CD4-positive, alpha-beta T cell treated with Interleukin-10 for 1 hour (primary cell): ENCODE measurements around the gene NPY.
"Not testable (repeated sequence)": the region's sequence is repeated elsewhere in the genome, so short reads cannot be mapped to it uniquely, and the experiment has no call there.

Experiments used
- DNase-seq: peaks from one replicate; pipeline ENCODE4 v3.0.0-alpha.2; 2020

Gene NPY

DNA sequence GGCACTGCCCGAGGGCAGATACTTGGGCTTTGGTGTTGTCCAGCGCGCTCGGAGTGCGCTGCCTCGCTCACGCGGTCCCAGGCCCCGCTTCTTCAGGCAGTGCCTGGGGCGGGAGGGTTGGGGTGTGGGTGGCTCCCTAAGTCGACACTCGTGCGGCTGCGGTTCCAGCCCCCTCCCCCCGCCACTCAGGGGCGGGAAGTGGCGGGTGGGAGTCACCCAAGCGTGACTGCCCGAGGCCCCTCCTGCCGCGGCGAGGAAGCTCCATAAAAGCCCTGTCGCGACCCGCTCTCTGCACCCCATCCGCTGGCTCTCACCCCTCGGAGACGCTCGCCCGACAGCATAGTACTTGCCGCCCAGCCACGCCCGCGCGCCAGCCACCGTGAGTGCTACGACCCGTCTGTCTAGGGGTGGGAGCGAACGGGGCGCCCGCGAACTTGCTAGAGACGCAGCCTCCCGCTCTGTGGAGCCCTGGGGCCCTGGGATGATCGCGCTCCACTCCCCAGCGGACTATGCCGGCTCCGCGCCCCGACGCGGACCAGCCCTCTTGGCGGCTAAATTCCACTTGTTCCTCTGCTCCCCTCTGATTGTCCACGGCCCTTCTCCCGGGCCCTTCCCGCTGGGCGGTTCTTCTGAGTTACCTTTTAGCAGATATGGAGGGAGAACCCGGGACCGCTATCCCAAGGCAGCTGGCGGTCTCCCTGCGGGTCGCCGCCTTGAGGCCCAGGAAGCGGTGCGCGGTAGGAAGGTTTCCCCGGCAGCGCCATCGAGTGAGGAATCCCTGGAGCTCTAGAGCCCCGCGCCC, at the start of gene NPY:
TSS of gene NPY (plus strand) at position 294 of the 802 bp plus-strand sequence. CDS start 1,051 bp downstream, outside the sequence.
- DNase-seq: no peak

DNA sequence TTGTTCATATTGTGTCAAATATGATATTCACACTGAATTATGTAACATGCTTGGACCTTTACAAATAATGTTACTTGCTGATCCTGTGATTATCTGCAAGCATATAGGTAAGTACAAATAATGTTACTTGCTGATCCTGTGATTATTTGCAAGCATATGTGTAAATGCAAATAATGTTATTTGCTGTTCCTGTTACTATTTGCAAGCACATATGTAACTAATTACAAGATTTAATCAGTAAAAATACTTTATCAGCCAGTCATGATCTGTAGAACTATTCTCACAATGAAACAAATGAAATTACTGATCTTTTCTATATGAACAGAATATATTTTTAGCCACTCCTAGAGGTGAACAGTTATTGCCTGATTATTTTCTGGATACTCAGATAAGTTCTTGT, 44.7 kb upstream of the NPY start:
- no peak for DNase-seq

DNA sequence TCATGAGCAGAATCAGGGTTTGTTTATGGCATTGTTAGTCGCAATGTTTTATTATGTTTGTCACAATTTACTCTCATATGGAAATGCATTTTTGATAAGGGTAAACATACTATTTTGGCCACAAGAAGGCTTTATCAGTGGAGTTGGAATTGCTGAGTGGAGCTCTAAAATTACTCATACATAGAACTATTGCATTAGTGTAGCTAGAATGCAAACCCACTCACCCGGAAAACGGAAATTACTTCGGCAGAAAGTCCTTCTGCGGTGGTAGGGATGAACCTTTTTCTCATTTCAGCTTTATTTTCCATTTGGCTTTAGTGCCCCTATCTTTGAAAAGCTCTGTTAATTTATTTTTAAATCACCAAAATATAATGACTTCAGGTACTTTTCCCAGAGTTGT, 42.8 kb upstream of the NPY start:
- DNase-seq: no peak

DNA sequence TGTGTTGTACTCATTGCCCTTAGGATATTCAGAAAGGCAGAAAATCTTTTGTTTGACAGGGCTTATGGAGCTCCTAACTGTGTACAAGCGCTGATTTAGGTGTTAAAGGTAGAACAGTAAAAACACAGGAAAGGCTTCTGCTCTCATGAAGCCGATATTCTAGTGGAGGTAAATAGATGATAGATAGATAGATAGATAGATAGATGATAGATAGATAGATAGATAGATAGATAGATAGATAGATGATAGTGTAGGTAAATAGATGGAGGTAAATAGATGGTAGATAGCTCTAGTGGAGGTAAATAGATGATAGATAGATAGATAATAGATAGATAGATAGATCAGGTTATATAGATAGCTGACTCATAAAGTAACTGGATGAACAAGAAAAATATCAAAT, 39.4 kb upstream of the NPY start:
- no peak for DNase-seq

DNA sequence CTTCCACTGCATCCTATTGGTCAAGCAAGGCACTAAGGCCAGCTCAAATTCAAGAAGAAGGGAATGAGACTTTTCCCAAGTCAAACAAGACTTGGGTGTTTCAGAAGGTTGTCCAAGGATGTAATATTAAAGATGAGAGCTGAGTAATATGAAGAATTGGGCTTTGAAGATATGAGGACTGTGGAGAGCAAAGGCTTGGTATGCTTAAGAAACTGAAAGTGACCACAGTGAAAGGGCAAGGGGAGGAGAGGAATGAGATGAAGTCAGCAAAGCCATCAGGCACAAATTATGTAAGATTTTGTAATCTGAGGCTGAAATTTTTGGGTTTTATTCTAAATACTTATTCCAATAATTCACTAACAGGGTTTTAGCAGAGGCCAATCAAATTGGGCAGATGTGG, 38.6 kb upstream of the NPY start:
- DNase-seq: no peak

DNA sequence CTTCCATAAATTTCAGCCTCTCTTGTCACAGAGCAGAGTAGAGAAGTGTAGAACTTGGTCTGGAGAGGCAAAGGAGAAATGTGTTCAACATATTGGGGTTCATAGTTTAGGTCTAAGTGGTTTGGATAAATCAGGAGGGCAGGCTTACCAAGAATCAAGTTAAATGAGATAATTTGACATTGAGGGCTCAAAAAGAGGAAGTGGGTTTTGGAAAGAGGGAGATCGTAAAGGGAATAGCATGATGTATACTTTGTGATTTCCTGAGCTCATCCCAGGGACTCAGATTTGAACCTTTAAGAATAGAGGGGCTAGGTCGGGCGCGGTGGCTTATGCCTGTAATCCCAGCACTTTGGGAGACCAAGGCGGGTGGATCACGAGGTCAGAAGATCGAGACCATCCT, 34.7 kb upstream of the NPY start:
- no peak for DNase-seq

DNA sequence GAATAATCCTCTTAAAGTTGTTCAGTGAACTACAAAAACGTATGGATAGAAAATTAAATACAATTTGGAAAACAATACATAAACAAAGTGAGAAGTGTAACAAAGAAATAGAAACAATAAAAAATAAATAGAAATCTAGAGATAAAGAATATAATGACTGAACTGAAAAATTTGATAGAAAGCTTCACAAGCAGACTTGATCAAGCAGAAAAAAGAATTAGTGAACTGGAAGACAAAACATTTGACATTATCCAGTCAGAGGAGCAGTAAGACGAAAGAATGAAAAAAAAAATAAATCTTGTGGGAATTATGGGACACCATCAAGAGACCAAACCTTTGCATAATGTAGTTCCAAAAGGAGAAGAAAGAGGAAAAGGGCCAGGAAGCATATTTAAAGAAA, 32.4 kb upstream of the NPY start:
- DNase-seq: no peak

DNA sequence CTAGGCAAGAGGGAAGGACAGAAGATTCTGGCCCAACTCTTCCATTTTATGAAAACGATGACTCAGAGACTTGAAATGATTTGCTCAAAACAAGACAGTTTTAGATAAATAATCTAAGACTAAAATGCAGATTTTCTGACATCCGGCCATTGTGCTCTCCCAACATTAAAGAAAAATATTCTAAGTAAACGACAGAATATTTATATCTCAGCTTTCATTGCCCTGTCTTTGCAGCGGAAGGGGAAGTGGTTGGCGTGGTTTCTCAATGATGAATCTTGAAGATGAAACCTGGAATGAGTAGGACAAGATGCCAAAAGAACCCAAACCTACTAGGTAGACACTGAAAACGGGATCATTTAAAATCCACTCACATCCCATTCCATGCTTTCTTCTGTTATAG, 28.9 kb upstream of the NPY start:
- DNase-seq: peak; percentile 25

DNA sequence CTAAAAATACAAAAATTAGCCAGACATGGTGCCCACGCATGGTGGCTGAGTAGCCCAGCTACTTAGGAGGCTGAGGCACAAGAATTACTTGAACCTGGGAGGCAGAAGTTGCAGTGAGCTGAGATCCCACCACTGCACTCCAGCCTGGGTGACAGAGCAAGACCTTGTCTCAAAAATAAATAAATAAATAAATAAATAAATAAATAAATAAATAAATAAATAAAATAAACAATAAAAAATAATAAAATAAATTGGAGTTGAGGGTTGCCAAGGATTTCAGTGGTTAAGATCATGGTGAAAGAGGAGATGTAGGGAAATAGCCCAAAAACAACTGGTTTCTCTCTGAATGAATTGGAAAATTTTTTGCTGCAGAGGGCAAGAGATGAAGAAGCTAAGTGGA, 25.7 kb upstream of the NPY start:
- DNase-seq: not testable (repeated sequence)

DNA sequence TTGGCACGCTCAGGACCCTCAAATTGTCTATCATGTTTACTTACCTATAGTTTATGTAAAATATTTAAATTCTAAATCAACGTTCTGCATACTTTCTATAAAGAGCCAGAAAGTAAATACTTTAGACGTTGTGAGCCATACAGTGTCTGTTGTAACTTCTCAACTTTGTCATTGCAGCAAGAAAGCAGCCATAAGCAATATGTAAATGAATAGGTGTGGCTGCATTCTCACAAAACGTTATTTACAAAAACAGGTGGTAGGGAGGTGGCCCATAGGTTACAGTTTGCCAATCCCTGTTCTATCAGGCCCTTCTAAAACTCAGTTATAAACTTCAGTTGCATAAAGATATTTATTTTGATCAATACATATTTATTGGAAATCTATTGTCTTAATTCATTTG, 12.1 kb upstream of the NPY start:
- DNase-seq: no peak

DNA sequence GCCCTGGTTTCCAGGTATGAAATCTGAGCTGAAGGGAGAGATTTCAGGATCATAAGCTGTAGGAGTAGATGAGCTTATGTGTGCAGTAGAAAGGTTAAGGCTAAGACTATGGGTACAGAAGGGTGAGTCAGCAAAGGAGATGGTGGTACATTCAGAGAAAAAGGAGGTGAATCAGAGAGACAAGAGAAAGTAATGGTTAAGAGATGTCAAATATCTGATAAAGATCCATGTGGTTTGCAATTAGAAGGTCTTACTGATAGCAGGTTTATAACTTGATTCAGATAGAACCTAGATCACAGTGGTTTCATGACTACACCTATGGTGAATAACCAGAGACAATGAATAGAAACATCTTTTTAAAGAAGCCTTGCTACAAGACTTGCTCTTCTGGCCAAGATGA, 4.5 kb upstream of the NPY start:
- no peak for DNase-seq

DNA sequence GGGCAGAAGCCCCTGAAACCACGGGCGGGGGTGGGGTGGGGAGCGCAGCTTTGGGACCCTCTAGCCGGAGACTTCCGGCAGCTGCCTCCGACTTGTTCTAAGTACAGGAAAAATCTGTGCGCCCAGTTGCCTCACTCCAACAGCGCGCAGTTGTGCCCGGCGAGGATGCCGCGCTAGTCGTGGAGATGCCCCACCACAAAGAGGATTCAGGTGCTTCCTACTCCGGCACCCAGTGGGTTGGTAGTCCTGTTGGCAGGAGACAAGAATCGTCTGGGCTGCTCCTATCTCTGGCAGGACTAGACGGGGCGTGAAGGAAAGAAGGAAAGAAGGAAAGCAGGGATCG, 465 bp upstream of the NPY start:
- DNase-seq: no peak

DNA sequence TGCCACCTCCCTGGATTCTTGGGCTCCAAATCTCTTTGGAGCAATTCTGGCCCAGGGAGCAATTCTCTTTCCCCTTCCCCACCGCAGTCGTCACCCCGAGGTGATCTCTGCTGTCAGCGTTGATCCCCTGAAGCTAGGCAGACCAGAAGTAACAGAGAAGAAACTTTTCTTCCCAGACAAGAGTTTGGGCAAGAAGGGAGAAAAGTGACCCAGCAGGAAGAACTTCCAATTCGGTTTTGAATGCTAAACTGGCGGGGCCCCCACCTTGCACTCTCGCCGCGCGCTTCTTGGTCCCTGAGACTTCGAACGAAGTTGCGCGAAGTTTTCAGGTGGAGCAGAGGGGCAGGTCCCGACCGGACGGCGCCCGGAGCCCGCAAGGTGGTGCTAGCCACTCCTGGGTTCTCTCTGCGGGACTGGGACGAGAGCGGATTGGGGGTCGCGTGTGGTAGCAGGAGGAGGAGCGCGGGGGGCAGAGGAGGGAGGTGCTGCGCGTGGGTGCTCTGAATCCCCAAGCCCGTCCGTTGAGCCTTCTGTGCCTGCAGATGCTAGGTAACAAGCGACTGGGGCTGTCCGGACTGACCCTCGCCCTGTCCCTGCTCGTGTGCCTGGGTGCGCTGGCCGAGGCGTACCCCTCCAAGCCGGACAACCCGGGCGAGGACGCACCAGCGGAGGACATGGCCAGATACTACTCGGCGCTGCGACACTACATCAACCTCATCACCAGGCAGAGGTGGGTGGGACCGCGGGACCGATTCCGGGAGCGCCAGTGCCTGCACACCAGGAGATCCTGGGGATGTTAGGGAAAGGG, 913 bp downstream of the NPY start:
- DNase-seq: no peak

DNA sequence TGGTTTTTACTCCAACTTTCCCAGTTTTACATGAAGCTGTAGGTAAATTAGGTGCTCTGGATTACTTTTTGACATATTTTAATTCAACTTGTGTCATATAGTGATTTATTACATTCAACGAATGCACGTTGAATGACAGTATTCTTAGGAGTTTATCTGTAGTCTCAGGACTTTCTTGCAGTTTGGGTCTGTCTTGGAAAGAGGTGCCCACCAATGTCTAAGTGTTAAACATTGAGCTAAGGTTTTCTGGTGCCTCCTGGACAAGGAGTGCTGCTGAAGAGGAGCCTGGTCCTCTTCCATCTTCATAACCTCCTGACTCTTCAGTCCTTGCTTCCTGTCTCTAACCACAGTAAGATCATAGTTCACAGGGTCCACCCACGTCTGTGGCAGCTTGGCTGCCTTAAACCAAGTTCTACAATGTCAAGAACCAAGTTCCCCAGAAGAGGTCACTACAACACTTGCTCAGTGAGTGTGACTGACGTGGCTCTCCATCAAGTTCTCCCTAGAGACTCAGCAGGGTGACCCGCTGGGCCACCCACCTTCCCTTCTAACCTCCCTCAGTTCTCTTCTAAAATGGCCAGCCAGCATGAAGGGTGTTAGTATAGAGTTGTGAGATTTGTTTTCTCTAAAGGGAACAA, 6.1 kb downstream of the NPY start:
- DNase-seq: peak; percentile 48

DNA sequence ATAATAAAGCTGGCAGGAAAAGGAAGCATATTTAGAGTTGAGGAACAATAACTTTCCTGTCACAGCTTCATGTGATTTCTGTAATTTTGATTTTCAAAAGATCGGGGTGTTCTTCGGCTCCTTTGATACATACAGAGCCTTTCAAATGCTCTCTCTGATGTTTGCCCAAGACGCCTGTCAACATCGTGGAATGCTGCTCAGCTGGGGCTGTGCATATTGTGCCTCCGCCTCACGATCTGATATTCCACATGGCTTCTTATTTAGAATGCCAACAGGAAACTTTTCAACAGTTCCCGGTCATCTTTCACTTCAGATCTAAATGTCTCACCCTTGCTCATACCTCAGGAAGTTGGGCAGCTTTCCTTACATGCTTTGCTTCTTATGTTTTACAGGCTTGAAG, 7.3 kb downstream of the NPY start:
- DNase-seq: no peak

DNA sequence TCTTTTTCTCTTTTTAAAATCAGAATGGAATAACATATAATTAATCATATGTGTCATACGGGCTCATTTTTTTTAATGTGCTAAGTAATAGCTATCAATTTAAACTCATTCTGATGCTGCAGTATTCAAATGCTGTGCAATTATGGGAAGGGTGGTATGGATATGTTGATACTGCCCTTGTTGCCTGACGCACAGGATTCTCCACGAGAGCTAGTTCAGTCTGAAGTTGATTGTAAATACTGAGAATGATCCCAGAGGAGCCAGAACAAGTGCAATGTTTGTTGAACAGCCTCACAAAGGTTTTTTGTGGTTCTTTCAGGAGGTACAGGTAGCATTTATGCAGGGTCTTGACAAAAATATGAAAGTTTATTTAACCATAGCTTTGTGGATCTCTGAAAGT, 13.4 kb downstream of the NPY start:
- DNase-seq: no peak

DNA sequence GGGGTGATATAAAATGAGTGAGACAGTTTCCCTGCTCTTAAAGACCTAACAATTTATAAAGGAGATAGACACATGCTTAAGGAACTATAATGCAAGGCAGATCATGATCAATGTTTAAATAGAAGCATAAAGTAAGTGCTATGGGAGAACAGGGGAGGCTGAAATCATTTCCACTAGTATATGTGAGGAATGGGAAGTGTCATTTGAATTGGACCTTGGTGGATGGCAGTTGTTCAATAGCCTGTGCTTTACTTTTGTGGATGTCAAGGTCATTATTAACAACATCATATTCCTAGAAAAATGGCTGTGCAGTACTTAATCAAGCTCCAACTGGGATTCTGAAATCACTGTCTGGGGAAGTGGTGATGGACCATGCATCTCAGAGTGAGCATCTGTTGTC, 14.7 kb downstream of the NPY start:
- no peak for DNase-seq

DNA sequence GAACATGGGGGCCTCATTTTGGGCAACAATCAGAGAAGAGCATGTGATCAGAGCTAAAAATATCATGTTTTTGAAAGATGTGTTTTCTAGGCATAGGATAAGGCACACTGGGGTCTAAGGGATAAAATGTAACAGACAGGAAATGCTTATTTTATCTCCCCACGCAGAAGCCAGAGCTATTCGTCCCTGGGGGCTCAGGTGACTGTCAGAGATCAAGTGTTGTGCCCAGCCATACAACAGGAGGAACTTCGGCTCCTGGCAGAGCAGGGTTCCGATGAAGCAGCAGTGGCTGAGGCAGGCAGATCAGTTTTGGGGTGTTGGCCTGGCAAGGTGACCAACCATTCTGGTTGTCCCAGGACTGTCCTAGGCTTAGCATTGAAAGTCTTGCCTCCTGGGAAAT, 15.2 kb downstream of the NPY start:
- no peak for DNase-seq

DNA sequence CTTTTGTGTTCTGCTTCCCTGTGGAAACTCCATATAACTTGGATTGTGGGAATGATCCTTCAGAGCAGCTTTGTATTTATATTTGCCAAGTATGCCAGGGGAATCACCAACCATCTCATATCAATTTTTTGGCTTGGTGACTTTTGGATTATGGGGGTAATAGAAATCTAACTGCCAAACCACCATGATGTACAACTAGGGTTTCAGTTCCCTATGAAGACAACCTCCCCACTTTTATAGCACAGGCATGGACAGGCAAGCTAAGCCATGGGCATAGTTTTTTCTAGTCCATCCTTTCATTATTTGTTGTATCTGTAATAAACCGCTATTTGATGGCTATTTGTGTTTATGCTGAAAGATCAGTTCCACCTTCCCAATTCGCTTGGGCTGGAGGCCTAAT, 17.7 kb downstream of the NPY start:
- no peak for DNase-seq

DNA sequence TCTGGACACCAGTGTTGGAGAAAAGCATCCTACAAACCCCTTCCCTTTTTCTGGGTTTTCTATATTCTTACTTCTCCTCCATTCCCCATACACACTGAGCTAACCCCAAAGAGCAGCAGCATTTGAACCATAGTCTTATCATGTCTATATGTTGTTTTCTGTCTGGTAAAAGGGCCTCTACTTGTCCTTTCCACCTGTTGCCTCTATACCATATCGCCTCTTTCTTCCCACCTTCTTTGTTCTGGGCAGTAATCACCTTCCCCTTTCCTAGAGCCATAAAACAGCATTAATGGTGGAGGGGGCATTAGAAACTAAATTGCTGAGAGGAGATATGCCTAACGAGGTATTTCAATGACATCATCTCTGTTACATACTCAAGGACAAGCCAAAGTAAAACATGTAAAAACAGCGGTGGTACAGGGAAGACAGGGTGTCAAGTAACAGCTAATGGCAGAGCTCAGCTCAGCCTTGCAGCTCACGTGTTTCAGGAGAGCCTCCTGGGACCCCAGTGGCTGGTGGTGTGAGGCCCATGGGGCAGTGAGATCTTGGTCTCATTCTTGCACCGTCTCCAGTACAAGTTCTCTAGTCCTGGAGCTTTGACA, 20.6 kb downstream of the NPY start:
- no peak for DNase-seq

DNA sequence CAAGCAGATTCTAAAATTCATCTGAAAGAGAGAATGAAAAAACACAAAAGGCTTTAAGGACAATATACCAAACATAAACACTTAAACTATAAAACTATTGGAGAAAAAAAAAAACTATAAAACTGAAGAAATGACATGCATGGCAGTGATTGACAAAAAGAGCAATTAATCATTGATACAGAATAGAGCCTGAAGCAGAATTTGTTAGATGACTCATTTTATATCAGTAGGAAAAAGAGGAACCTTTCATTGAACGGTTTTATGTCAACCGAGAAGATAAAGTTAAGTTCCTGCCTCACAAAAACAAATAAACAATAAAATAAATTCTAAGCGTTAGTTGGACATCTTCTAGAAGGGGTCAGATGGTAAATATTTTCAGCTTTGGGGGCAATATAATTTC, 23.3 kb downstream of the NPY start:
- DNase-seq: no peak

DNA sequence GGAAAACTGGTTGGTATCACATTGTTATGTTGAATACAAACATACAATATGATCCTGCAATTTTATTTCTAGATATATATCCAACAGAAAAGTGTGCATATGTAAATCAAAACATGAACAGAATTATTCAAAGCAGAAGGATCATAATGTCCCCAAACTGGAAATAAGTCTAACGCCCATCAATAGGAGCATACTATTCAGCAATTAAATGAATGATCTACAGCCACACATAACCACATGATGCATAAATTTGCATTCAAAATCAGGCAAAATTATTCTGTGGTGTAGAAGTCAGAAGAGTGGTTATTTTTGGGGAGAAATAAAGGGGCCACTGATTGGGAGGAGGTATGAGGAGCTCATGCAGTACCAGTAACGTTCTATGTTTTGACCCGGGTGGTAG, 28.6 kb downstream of the NPY start:
- DNase-seq: no peak

DNA sequence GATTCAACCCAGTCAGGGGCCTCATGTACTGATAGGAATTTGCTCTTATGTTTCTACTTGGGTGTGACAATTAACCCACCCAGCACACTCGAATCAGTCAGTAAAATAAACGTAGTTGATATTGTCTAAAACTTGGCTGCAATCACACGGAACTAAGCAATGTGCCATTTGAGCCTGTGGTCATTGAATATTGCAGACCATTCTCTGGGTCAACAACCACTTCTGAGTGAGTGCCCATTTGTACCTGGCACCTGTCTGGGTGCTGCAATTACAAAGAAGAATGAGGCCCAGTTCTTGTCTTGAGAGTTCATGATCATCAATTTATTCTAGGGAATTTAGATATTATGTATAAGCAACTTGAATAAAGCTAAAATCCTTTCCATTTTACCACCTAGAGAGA, 29.8 kb downstream of the NPY start:
- no peak for DNase-seq

DNA sequence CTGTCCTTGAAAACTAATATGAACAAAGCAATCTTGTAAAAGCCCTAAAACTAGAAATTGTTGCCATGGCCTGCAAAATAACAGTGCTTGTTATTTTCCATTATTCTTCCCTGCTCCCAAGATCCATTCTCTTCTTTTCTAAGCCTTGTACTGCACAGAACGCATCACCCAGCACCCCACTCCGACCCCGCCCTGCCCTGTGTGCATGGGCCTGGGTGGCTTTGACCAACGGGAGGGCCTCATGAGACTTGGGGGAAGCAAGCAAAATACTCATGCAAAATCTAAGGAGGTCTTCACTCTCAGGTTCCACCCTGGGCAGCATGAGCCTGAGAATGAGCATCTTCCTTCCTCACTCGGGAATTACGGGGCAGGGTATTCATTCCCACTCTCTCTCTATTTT, 32.4 kb downstream of the NPY start:
- no peak for DNase-seq
